Skin epidermis (tissue), 12 donors: ENCODE results near the gene PTK6.
A peak's percentile ranks its signal among the peaks of the same experiment; 100 is the strongest.
"Not testable (repeated sequence)": the region's sequence is repeated elsewhere in the genome, so short reads cannot be mapped to it uniquely, and the experiment has no call there.

ENCODE experiments used
- H3K27ac ChIP-seq, 21 experiments: fragments of 200-600 bp; sonication (generic) in 11 of 21; one replicate each; pipeline ENCODE4 v1.5.0; 2020; ENCODE audit warnings: mild to moderate bottlenecking in 3 of 21, inconsistent platforms in 2 of 21, moderate library complexity in 2 of 21
- H3K4me3 ChIP-seq, 7 experiments: fragments of 200-600 bp; sonication (generic) in 2 of 7; one replicate each; pipeline ENCODE4 v1.5.0; 2020; ENCODE audit warnings: inconsistent platforms in 2 of 7, mild to moderate bottlenecking in 2 of 7, moderate library complexity in 1 of 7

The PTK6 gene

DNA sequence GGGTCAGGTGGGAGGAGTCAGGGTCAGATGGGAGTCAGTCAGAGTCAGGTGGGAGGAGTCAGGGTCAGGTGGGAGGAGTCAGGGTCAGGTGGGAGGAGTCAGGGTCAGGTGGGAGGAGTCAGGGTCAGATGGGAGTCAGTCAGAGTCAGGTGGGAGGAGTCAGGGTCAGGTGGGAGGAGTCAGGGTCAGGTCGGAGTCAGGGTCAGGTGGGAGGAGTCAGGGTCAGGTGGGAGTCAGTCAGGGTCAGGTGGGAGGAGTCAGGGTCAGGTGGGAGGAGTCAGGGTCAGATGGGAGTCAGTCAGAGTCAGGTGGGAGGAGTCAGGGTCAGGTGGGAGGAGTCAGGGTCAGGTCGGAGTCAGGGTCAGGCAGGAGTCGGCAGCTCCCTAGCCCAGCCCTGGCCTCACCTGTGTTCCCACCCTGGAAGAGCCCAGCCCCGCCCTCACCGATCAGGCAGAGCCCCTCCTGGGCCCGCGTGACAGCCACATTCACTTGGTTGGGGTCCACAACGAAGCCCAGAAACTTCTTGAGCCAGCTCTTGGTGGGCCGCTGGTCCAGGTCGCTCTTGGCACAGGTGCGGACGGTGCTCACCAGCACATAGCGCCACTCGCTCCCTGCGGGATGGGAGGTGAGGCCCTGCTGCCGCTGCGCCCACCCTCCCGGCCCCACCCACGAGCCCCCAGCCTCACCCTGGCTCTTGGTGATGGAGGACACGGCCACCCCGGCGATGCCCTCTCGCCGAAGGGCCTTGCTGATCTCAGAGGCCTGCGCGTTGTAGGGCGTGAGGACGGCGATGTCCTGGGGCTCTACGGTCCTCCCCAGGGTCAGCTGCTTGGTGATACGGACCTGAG, 22.5 kb upstream of the PTK6 start:
- H3K27ac ChIP-seq, H3K4me3 ChIP-seq: not testable (repeated sequence)

DNA sequence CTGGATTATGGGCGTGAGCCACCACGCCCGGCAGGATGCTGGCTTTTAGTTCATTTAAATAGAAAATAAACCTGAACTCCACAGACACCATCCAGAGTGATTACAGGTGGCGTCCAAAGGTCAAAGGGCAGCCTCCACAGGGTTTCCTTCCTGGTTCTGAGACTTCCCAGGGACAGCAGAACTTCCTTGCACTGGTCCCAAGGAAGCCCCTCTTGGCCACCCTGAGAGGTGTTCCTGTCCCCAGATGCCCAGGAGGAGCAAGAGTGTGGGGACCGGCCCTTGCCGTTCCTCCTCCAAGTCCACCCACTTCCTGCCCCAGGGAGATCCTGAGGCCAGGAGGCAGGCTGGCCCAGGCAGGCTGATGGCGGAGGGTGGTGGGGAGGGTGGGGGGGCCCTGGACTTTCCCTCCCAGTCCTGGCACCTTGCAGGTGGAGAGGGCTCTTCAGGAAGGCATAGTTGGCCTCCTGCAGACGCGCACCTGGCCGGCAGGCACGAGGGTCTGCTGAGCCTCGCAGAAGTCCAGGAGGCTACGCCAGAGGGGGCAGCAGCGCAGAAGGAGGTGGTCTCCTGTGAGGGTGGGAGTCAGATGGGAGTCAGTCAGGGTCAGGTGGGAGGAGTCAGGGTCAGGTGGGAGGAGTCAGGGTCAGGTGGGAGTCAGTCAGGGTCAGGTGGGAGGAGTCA, 21.8 kb upstream of the PTK6 start:
- Histone ChIP-seq H3K4me3 (no peak overlapping the region), H3K27ac (no peak overlapping the region)

- Histone ChIP-seq H3K4me3 (no peak overlapping the region), H3K27ac (no peak overlapping the region)
Measured at GRCh38 chr20:63557481-63557891, 20.3 kb upstream of the PTK6 start.

- H3K4me3 ChIP-seq = no peak overlapping the region
Measured at GRCh38 chr20:63556873-63557478, 19.8 kb upstream of the PTK6 start.

DNA sequence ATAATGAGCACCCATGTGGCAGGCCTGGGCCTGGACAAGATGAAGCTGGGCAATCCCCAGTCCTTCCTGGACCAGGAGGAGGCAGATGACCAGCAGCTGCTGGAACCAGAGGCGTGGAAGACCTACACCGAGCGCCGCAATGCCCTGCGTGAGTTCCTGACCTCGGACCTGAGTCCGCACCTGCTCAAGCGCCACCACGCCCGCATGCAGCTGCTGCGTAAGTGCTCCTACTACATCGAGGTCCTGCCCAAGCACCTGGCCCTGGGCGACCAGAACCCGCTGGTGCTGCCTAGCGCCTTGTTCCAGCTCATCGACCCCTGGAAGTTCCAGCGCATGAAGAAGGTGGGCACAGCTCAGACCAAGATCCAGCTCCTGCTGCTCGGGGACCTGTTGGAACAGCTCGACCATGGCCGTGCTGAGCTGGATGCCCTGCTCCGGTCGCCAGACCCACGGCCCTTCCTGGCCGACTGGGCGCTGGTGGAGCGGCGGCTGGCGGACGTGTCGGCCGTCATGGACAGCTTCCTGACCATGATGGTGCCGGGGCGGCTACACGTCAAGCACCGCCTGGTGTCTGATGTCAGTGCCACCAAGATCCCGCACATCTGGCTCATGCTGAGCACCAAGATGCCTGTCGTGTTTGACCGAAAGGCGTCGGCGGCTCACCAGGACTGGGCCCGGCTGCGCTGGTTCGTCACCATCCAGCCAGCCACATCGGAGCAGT, 18.6 kb upstream of the PTK6 start:
- Histone ChIP-seq H3K4me3 (no peak overlapping the region), H3K27ac (peak overlapping the region in 1 of 21 experiments; percentile 79)

More at GRCh38 chr20:63556873-63557478, 19.8 kb upstream of the PTK6 start:
- H3K27ac ChIP-seq = no peak overlapping the region

GRCh38 chr20:63554361-63555278, 17.4 kb upstream of the PTK6 start:
- H3K27ac ChIP-seq = peak overlapping the region in 12 of 21 experiments; percentile 18 to 79 (median 64)
- peak overlapping the region; percentile 38 to 57 (median 46) for H3K4me3 ChIP-seq

DNA sequence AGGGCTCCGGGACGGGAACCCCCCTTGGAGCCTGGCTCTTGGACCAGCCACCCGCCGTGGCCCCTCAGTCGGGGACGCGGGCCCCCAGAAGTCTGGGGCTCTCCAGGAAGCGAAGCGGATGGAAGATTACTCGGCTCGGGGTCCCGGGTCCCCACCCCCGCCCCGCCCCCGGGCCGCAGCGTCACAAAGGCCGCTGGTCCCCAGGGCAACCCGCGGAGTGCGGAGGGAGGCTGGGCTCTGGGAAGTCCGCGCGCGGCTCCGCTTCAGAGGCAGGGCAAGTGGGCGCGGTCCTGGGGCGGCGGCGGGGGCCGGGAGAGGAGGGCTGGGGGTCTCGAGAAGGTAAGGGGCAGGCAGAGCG, 16.7 kb upstream of the PTK6 start, which contains the start of gene FNDC11:
FNDC11 (plus strand) TSS at position 227 of the 358 bp plus-strand sequence. CDS start 1,505 bp downstream, outside the sequence.
- H3K27ac ChIP-seq = peak within 1 kb of the TSS in 17 of 21 experiments; percentile 18 to 79 (median 62)
- H3K4me3 ChIP-seq = peak within 1 kb of the TSS; percentile 38 to 57 (median 46)

DNA sequence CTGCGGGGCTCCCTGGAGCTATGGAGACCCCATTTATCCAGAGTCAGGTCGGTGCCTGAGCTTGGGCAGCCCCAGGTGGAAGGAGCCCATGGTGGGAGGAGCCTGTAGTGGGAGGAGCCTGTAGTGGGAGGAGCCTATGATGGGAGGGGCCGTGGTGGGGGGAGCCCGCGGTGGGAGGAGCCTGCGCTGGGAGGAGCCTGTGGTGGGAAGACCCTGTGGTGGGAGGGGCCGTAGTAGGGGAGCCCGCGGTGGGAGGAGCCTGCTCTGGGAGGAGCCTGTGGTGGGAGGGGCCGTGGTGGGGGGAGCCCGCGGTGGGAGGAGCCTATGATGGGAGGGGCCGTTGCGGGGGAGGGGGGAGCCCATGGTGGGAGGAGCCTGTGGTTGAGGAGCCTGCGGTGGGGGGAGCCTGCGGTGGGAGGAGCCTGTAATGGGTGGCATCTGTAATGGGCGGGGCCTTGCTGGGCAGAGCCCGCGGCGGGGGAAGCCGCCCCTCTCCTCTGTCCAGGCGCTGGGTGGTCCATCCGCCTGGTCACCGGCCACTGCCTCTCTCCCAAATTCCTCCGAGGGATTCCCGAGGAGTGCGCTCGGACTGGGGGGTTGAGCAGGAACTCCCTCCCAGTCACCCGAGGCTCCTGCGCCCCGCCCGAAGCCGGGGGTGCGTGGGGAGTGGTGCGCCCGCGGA, 16.2 kb upstream of the PTK6 start:
- peak overlapping the region in 17 of 21 experiments; percentile 18 to 79 (median 62) for H3K27ac ChIP-seq
- H3K4me3 ChIP-seq = peak overlapping the region; percentile 38 to 57 (median 46)

DNA sequence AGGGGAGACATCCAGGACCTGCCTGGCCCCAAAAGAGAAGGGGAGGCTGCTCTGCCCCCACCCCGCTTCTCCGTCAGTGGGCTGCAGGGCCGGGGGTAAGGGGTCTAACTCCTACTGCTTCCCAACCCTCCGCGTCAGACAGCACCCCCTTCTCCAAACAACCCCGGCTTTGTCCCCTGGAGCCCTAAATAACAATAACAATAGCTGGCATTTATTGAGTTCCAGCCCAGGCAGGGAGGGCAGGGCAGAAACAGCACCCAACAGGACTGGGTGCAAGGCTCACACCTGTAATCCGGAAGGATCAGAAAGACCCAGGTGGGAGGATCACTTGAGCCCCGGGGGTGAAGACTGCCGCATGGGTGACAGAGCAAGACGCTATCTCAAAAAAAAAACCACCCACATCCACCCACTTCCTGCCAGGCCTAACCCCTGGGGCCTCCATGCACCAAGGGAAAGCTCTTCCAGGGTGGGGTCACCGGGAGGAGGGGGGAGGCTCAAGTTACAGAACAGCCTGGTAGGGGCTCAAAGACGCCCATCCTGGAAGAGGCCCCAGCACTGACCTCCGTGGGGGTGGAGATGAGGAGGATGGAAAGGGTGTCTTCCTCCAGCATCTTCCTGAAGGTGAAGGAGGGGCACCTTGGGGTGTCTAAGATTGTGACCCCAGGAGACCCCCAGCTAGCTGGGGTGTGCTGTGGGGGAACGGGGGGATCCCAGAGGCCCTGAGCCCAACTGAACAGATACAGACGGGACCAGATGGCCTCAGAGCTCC, 15.5 kb upstream of the PTK6 start:
- Histone ChIP-seq H3K27ac (peak overlapping the region in 10 of 21 experiments; percentile 8 to 79 (median 58)), H3K4me3 (peak overlapping the region in 1 of 7 experiments; percentile 57)

DNA sequence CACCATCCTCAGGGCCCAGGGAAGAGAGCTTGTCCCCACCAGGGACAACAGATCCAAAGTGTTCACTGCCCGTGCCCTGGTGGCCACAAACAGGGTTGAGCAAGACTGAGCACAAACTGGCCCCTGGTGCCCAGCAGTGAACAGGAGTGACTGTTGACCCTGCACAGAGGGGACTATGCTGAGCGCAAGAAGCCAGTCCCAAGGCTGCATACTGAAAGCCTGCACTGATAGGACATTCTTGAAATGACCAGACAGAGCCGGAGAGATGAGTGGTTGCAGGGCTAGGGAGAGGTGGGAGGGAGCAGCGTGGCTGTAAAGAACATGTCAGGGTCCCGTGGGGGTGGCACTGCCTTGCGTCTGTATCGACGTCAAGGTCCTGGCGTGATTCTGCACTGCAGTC, 13.9 kb upstream of the PTK6 start:
- no peak overlapping the region for H3K27ac ChIP-seq

GRCh38 chr20:63549679-63550282, 12.6 kb upstream of the PTK6 start:
- Histone ChIP-seq H3K4me3 (no peak overlapping the region), H3K27ac (no peak overlapping the region)

More for the DNA sequence above, 13.9 kb upstream of the PTK6 start:
- no peak overlapping the region for H3K4me3 ChIP-seq

- Histone ChIP-seq H3K27ac (no peak overlapping the region), H3K4me3 (no peak overlapping the region)
Measured at GRCh38 chr20:63549019-63549418, 11.8 kb upstream of the PTK6 start.

DNA sequence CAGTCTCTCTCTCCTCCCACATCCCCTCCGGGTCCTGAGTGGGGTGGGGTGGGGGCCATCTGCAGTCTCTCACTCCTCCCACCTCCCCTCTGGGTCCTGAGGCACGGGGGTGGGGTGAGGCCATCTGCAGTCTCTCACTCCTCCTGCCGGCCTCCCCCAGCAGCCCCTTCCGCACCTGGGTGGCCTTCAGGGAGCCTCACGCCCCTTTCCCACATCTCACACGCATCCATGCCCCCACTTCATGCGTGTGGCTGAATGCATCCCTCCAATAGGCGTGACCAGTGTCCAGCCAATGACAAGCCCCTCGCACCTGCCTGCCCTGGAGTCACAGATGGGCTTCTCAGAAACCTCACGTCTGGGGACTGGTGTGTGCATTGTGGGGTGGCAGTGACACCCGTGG, 11.4 kb upstream of the PTK6 start:
- no peak overlapping the region for H3K4me3 ChIP-seq
- no peak overlapping the region for H3K27ac ChIP-seq

DNA sequence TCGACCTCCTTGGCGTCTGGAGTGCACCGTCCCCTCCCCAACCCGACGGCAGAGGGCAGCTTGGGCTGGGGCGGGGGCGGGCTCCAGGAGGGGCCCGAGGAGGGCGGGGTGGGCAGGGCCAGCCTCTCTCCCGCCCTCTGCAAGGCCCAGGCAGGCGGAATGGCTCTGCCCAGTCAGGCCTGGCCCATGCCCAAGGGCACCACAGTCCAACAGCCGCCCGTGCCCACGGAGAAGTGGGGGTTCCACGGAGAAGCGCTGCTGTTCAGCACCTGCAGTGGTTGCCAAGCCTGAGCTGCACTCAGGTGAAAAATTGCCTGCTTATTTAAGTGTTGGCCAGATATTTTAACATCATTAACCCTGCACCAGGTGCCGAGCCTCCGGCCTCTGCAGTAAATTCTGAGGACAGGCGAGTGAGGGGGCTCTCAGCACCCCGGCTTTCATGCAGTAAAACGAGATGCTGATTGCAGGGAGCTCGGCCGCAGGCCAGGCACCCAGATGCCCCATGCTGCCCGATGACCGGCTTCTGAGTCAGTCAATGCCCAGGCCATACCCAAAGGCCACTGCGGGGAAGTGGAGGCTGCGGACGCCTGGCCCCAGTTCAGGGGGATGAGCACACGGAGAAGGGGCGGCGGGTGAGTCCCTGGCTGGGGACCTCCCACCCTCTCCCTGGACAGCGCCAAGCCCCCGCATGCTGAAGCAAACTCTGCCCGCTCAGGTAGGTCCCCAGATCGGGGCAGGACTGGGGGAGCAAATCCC, 10.7 kb upstream of the PTK6 start, which contains the start of gene SRMS:
SRMS (minus strand) TSS at position 25 of the 756 bp plus-strand sequence. CDS start 286 bp downstream, outside the sequence.
- H3K4me3 ChIP-seq = no peak within 1 kb of the TSS
- H3K27ac ChIP-seq = no peak within 1 kb of the TSS

GRCh38 chr20:63546956-63547724, 10.0 kb upstream of the PTK6 start:
- H3K4me3 ChIP-seq = no peak overlapping the region
- H3K27ac ChIP-seq = no peak overlapping the region
